ENCODE data around the gene HOXA3.

Gene HOXA3

DNA sequence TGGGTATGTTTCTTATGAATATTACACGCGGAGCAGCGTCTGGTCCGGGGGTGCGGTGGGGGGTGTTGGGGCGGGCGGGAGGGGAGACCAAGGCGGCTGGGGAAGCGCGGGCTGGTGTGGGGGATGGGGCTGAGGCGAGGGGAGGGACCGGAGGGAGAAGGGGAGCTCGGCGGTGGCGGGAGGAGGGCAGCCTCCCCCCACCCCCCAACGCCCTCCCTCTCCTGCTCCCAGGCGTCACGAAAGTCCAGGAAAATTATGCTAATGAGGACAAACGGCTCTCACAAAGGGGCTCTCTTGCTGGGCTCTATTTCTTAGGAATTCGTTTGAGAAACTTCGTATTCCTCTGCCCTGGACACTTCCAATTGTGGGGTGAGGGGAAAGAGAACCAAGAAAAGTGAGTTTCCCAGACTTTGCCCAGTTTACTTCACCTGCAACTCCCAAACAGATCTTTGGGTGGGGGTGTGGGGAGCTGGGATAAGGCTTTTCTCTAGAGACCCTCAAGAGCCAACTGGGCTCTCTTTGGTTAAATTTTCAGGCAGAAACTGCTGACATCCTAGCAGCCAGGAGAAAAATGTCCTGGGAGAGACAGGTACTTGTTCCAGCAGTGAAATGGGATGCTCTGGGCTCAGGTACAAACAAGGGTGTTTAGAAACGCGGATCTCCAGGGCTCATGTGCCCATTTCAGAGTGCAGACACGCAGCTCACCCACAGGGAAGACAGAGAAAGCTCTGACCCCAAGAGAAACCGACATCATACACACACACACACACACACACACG lies 38.2 kb downstream of the HOXA3 start:
- no peak for DNase-seq (ENCODE audit: low spot score)

DNA sequence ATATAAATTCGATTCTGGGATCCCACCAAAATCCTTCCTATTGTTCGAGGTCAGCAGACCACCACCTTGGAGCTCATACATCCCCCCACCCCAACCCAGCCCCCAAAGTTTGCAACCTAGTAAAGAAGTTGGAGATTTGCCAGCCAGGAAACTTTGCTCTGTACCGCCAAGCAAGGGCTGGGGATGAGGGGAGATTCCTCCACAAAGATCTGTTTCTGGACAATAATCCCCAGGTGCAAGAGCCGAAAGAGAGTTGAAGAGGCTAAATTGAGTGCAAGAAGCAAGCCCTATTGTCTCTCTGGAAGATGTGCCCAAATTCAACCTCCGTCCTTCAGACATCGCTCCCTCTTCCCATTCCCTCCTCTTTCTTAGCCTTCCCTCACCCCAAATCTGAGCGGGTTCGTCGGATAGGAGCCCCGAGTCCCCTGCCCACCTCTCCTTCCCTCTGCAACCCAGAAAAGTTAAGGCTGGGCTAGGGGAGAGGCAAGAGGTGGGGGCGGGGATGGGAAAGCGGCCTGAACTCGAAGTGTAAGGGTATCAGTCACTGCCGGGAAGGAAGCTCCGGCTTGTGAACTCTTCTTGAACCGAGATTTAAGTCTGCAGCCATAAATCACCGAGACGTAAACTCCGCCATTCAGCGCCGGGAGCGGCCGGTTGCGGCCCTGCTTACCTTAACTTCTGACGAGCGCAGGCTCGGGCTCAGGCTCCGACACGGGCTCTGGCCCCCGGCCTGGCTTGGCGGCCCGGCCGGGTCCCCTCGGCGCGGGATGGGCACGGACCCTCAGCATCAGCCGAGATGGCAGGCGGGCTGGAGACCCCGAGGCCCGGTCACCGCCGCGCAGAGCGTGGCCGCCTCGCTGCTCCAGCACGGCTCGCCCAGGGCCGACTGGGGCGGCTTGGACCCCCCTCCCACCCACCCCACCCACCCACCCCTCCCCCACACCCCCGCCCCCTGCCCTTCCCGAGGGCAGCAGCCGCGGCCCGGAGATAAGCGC lies 39.1 kb downstream of the HOXA3 start:
- DNase-seq (ENCODE audit: low spot score) = no peak

DNA sequence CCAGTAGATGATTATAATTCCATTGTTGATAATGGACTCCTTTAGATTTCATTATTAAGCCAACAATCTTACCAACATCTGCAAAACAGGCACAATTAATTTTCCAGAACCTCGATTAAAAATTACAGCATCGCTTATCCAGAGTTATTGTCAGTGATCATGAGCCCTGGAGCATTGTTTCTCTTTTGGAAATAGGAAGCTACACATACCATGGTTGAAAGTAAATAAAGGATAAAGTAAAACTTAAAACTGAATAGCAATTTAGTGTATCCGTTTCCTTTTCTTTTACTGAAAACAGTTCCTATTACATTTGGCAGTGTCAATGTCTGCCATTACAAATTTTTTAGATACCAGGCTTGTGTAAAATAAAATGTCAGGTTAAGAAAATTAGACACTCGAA lies 40.0 kb downstream of the HOXA3 start:
- DNase-seq (ENCODE audit: low spot score) = no peak

DNA sequence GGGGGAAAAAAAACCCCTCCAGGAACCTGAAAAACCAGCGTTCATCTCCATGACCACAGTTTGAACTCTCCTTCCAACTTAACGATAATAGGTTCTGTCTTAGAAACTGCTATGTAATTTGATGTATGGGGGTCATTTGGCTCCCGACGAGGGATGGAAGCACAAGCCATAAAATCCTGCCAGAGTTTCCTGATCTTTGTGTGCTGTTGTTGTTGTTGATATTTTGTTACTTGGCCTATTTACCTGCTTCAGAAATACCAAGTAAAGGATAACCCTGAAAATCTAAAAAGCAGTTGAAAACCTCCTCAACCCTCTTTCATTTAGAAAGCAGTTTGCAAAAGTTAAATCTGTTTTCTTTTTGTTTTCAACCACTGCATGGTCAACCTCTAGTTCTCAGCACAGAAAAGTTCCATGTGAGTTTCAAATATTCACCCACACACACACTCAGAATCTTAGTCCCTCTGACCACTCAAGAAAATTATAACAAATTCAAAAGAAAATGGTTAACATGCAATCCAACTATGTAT lies 40.6 kb downstream of the HOXA3 start:
- no peak for DNase-seq (ENCODE audit: low spot score)

DNA sequence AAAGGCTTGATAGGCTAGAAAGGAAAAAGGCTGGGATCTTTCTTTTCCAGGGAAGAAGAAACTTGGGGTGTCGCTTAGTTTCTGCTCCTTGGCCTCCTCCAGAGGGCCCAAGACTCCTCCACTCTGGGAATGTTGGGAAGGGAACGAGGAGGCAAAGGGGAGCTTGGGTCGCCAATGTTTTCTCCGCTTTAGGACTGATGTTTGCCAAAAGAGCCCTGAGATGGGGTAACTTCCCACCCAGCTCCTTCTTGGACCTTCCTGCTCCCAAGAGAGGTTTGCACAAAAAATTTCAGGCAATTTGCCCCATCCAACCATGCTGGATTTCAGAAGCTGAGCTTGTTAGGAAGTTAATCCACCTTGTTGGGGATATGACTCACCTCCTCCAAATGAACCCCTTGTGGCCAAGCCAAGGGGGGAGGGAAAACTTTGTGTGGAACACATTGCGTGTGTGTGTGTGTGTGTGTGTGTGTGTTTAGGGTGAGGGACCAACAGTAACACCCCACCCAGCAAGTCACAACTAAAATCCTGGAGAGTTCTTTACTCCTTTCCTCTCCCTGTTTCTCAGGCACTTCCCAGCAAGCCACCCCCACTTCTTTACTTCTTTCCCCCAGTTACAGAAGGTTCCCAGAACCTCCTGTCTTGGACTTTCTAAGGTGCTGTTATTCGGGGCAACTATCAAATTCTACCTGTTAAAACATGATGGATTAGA lies 41.2 kb downstream of the HOXA3 start:
- no peak for DNase-seq (ENCODE audit: low spot score)

DNA sequence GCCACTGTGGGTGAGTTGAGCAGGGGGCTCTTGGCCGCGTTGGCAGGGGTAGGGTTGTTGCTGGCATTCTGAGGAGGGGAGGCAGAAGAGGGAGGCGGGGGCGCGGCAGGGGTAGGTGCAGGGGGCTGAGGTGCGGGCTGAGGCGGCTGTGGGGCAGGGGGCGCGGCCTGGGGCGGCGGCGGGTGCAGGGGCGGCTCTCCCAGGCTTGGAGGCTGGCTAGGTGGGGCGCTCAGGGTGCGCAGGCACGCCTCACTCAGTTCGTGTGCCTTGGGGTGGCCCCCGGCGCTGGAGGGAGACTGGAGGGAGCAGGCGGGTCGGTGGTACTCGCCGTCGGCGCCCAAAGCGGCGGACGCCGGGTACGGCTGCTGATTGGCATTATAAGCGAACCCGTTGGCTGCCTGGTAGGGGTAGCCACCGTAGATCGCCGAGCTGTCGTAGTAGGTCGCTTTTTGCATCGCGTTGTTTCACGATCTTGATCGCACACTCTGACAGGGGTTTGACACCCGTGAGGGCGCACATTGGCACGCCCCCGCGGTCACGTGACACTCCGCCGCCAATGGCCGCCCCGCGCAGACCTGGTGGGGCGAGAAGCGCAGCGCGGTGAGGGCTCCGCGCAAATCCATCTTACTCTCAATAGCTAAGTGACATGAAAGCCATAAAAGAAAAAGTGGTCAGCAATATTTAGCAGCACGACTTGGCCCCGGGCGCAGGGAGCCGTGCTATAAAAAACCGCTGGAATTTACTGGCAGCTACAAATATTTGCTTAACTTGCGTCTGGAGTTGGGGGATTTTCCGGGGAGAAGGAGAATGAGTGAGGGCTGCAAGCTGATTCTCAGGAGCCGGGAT lies 42.0 kb downstream of the HOXA3 start:
- no peak for DNase-seq (ENCODE audit: low spot score)

DNA sequence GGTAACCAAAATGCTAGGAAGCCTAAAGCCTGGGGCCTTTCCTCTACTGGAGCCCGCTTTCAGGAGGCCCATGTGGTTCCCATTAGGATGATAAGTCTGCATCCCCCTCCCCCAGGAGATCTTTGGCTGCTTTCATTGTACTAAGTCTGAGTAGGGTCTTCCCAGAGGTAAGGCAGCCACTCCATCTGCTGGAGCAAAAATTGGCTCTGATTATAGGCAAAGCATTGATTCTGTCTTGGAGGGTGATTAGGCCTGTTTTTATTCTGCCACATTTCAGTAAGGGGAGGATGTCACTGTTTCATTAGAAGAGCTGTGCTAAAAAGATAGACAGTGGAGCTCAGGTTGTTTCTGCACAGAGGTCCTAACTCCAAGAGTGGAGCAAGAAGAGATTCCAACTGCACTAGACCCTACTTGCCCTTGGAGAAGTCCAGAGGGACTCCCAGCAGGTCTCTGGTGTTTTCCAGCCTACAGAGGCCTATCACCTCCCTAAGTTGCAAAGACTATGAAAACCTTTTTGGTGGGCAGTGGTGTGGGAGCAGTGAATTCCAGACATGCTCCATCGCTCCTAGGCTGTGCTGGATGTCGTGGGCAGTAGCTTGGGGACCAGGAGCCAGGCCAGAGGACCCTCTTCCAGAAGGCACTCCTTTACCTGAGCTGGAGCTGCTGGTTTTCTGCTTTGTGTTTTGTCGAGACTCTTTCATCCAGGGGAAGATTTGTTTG lies 42.8 kb downstream of the HOXA3 start:
- DNase-seq (ENCODE audit: low spot score) = no peak

DNA sequence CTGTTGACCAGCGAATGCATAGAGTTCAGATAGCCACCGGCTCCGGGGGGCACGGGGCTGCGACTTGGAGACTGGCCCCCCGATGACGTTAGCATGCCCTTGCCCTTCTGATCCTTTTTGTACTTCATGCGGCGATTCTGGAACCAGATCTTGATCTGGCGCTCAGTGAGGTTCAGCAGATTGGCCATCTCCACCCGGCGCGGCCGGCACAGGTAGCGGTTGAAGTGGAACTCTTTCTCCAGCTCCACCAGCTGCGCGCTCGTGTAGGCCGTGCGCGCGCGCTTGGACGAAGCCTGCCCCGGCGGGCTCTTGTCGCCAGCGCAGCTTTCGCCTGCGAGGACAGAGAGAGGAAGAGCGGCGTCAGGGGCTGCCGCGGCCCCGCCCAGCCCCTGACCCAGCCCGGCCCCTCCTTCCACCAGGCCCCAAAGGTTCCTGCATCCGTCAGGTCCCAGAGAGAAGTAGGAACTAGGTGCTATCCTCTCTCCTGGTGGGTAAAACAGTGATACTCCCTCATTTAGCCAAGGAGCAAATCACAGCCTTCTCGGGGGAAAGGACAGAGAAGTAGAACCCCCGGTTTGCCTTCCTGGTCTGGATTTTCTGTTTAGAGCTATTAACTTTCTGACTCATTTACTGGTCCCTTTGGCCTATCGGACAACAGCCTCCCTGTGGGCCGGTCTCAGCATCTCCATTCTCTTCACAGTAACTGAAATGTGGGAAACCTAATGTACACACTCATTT lies 43.8 kb downstream of the HOXA3 start:
- DNase-seq (ENCODE audit: low spot score) = no peak

DNA sequence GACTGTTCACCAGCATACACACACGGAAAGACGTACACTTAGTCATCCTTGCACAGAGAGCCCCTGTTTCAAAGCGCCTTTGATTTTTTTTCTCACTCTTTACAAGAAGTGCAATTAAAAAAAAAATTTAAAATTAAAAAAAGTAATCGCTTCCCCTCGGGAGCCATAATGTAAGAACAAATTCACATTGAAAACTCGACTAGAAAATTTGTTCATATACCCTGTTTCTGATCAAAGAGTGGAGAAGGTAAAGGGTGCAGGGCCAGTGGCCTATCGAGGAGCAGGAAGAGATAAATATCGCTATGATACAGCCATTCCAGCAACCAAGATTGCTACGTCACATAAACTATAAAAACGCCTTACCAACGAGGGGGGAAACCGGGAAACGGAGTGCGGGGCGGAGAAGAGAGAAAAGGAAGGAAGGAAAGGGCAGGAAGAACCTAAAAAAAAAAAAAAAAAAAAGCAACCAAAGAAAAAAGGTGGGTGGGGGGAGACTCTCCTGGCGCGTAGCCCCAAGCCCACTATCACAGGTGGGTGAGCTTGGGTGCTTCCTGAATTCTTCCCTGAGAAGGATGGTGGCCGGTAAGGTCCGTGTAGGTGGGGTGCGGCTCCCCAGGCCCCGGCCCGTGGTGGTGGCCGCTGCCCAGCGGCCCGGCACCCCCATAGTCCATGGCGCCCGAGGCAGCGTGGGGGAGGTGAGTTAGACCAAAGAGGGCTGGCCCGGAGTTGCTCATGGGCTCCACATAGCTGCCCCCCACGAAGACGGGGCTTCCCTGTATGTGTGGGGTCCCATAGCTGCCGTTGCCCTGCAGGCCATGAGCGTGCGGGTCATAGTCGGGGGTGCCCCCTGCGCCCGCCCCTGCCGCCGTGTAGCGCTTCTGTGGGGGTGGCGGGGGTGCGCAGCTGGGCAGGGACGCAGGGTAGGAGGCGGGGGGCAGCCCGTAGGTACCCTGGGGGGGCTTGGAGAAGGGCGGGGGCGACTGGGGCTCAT lies 44.7 kb downstream of the HOXA3 start:
- no peak for DNase-seq (ENCODE audit: low spot score)

DNA sequence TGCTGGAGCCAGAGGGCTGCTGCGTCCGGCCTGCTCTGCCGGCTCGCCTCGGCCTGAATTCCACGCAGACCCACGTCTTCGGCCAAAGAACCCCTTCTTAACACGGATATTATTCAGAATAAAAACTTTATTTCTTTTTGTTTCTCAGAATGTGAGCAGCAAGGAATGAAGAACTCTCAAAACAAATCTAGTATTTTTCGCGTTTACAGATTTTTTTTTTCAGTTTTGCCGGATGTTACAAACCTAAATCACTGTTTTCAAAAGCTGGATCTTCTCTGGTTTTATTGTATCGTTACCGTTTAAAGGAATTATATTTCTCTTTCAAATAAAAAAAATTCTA lies 45.5 kb downstream of the HOXA3 start:
- no peak for DNase-seq (ENCODE audit: low spot score)

DNA sequence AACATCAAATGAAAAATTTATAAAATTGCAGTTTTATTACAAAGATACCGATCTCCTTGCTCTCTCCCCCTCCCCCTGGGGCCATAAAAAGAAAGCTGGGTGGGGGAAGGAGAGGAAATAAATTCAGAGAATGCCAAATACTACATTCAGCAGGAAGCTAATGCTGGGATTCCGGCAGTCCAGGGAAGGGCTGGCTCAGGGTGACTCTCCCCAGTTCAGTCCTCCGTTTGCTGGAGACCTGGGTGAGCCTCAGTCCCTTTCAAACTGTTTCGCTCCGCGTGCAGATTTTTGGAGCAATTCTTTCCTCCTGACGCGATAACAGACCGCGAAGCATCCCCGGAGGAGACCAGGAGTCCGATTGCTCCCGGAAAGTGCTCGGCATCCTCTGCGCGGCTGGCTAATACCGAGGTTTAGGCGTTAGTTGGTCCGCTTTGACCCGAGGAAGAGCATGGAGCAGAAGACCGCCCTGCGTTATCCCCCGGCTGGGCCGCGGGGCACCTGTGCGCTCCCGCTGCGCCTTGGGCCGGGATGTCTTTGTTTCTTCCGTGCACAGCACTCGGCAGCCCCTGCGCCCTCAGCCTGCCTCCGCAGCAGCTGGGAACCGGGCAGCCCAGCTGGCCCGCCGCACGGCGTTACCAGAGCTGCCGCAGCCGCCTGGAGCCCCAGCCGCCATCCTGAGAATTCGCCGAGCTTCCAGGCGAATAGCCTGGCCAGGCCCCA lies 46.0 kb downstream of the HOXA3 start:
- DNase-seq (ENCODE audit: low spot score) = no peak

DNA sequence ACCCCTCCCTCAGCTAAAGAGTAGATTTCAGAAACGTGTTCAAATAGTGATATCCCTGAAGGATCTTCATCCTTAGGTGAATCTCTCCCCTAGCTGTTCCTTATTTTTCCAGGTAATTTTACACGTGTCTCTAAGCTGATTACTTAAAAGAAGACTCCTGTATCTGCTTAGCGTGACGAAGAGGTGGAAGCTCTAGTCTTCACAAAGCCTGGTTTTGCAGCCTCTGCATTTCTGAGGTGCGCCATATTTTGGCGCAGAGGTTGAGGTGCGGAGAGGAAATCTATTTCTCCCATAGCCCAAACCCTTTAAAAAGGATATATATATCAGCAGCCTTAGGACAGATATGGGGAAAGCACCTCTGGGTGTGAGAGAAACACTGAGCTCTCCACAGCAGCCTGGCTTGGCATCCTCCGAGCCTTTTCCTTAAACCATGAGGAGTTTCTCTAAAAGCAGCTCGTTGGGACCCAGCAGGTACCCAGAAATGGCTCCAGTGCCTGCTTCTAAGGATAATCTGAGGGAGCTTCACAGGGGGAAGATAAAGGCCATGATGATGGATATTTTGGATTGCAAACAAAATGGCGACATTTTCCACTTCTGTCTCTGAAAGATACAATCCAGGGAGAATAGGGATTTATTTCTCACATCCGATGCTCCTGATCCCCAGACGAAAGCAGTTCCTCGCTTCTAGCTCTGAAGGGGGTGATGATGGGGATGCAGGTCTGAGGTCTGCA lies 46.9 kb downstream of the HOXA3 start:
- DNase-seq (ENCODE audit: low spot score) = no peak

DNA sequence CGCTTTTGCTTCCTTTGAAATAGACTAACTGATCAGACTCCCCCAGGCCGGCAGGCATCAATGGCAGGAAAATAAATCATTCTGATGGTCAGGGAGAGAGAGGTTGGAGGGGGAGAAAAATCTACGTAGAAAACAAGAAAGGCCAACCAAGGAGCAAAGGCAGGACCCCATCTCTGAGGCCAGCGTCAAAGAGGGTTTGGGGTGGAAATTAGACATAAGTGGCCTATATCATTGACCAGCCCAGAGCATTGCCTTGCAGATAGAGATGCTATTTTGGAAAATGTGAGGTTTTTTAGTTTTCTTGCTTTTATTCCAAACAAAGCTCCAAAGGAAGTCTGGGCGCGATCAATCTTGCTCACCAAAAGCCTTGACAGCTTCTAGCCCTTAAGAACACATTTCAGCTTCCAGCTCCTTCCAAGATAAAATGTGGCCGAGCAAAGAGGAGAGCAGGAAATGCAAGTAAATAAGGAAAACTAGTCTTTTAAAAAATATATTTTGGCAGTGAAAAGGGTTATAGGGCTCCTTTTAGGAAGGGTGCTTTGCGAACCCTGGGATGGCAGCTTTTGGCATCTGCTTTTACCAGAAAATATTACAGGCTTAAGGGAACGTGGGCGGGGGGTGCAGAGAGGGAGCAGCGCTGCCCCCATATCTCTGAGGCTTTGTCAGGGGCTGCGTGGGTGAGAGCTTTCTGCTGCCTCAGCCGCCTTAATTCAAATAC lies 47.9 kb downstream of the HOXA3 start:
- no peak for DNase-seq (ENCODE audit: low spot score)

DNA sequence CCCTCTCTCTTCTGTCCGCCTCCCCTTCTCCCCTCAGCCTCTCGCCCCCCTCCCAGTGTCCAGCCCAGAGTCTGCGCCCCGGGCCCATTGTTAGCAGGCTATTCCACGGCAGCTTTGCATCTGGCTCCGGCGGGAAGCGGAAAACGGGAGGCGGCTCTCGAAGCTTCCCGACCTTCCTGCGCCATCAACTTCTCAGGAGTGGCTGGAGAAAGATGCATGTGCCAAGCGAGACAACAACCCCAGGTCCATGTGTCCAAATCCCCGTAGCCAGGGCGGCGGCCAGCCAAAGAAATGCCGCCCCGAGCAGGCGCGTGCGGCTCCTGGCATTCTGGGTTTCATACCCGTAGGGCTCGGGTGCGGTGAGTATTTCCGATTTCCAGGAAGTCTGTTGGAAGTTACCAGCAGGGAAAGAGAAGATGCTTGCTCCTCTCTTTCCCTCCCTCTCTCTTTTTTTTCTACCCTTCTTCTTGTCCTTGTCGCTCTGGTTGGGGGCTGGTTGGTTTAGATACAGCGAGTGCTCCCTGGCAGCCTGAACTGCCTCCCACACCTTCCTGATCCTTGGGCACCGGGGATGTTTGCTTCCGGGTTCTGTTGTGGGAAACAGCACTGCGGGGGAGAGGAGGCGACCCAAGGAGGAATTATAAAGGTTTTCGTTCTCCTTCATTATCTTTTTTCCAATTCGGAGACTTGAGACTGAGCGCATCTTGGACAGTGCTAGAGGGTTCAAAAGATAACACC lies 48.7 kb downstream of the HOXA3 start:
- DNase-seq (ENCODE audit: low spot score) = no peak

DNA sequence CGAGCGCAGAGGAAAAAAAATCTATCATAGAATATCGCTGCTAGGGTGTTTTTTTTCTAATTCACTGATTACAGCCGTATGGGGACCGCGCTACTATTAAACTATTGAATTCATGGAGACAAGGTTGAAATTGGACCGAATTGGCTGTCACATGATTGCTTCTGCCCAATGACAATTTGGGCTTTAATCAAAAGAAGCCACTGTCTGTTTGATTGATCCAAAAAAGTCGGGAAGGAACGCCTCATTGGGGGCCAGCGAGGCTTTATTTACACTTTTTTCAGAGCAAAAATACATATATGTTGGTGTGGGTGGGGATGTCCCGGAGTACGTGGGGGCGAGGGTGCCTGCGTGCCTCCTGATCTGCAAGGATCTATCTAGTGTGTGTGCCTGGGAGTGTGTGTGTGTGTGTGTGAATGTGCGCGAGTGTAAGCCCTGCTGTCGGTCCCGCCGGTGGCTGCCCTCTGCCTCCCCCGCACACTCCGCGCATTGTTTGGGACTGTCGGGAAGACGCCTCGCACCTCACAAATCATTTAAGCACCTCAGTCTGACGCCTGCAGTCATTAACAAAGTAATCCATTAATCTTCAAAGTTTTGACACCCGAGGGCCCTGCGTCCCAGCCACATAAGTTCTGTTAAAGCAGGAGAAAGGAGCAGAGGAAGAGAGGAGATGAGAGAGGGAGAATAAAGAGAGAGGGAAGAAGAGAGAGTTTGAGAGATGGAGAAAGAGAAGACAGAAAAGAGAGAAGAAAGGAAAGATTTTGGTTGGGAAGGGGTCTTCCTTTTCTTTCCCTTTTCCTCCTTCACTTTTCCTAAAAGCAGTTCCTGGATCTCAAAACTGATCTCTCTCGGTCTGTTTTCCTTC lies 49.6 kb downstream of the HOXA3 start, which contains the start of gene HOXA2:
HOXA2 (minus strand) TSS at position 103 of the 862 bp plus-strand sequence. CDS start 183 bp downstream, outside the sequence.
- DNase-seq (ENCODE audit: low spot score) = no peak
